RPMI8226 (cell line): ENCODE measurements around the gene PADI6.
"Not testable (repeated sequence)": the region's sequence is repeated elsewhere in the genome, so short reads cannot be mapped to it uniquely, and the experiment has no call there.

Experiments
- DNase-seq: peaks from one replicate; pipeline ENCODE4 v3.0.0-alpha.2; 2015

The PADI6 gene

DNA sequence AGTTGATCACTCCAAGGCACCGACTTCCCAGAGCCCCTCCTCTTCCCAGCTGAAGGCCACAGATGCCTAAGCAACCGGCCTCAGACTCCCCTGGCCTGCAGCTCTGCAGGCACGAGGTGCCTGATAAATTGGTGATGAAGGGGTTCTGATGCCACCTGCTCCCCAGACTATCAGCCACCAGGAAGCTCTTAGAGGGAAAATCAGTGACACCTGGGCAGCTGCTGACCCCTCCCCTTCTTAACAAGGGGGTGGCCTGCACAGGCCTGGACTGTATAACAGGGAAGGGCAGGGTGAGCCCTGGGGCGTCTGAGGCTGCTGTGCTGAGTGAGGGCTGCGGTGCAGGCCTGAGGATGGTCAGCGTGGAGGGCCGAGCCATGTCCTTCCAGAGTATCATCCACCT lies at the start of gene PADI6:
Gene PADI6 (plus strand): TSS at position 301 of the 400 bp plus-strand sequence. CDS start 50 bp downstream, at position 351.
- DNase-seq = no peak

DNA sequence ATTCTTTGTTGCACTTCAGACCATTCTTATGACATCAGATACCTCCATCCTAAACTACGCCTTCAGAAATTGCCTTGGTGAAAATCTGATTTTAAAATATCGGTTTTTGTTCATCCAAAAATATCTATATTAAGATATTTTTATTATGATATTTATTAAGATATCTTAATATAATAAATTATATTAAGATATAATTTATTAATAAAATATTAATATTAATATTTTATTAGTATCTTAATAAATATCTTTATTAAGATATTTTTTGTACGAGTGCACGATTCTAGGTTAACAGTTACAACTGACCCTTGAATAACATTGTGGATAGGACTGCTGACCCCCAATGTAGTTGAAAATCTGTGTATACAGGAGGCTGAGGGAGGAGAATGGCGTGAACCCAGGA lies 43.1 kb upstream of the PADI6 start:
- DNase-seq = no peak

DNA sequence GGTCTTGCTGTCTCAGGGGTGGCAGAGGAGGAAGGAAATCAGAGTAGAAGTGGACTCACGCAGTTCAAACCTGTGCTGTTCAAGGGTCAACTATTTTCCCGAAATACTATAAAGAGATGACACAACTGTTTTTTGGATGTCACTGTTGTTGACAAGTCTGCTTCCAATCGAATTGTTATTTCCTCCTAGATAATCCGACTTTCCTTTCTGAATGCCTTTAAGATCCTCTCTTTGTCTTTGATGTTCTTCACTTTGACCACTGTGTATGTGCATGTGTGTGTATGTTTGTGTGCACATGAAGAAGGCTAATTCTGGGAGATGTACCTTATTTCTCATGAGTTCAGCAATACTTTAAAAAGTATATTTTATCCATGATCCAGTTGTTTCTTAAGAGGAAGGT lies 42.4 kb upstream of the PADI6 start:
- no peak for DNase-seq

DNA sequence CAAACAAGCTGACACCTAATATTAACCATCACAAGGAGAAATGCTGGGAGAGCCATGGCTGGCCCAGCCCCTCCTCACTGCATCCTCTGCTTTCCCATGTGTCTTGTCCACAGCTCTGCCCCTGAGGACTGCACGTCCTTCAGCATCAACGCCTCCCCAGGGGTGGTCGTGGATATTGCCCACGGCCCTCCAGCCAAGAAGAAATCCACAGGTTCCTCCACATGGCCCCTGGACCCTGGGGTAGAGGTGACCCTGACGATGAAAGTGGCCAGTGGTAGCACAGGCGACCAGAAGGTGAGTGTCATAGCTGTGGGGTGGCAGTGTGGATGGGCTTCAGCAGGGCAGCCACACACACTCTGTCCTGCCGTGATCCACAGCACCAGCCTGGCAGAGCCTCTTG lies 41.1 kb upstream of the PADI6 start:
- DNase-seq = no peak

DNA sequence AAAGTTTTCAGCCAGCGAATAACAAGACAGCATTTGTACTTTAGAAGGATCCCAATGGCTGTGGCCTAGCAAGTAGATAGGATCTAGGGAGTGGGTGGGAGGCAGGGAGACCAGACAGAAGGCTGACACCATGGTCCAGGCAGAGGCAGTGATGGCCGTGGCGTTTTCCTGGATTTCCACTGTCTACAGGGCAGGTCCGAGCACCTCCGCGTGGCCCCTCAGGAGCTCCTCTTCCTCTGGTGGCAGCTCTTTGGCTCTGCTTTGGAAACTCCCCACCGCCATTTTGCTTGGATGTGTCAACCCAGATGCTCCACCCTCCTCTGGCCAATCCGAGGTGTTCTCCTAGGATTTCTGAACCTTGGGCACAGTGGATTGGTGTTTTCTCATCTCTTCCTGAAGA lies 38.9 kb upstream of the PADI6 start:
- no peak for DNase-seq

DNA sequence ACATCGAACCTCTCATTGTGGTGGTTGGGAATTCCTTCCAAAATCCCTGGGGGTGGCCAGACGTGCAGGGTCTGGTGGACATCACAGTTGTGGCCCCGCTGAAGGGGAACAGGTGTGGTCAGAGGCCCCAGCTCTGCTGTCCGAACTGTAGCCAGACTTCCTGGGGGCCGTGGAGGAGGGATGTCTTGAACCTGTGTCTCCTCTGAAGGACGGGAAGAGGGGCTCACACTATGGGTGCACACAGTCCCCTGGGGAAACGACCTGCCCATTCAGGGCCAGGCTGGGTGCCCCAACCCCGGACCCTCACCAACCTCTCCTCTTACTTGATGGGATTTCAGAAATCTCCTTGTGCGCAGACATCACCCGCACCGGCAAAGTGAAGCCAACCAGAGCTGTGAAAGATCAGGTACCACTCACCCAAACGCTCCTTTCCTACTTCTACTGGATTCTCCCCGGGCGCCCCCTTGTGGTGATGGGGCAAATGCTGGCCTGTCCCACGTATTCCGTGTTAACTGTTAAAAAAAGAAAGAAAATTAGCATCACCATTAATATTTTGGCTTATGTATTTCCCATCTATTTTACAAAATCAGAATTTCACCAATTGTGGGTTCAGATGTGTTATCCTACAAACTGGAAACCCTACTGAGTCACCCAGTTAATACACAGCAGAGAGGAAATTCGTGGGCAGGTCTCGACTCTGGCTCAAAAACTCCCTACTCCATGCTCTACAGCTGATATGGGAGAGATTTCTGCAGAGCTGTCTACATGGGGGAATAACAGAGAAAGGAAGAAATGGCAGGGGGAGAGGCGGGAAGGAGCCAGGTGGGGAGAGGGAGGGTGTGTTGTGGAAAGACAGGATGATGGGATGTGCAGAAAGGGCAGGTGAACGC lies 35.9 kb upstream of the PADI6 start:
- peak; percentile 86 for DNase-seq

DNA sequence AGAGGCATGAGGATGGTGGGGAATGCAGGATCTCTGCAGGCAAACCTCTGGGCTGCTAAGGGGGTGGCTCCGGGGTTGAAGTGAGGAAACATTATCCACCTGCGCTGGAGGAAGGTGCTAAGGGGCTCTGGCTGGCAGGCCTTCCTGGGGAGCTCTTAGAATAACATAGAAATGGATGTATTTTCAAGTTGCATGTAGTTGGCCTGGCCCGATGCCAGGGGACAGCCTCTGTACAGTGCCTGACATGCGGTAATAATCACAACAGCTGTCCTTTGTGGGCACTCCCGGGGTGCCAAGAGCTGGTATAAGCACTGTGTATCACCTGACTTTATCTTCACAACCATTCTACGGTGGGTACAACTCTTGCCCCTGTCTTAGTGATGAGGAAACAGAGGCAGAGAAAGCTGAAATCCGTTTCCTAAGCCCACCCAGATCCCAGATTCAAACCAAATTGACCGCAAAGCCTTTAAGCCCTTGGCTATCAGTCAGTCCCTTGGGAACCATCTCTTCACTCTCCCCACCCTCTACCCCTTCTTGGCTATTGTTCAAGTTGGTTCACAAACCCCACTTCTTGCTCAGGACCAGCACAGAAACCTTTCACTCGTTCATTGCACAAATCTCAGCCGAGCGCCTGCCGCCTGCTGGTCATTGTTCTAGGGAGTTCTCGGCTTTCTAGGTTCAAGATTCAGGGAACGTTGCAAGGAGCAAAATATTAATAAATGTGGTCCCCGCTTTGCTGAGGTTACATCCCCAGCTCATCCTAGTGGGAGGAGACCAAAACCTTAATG lies 33.1 kb upstream of the PADI6 start:
- peak; percentile 50 for DNase-seq

DNA sequence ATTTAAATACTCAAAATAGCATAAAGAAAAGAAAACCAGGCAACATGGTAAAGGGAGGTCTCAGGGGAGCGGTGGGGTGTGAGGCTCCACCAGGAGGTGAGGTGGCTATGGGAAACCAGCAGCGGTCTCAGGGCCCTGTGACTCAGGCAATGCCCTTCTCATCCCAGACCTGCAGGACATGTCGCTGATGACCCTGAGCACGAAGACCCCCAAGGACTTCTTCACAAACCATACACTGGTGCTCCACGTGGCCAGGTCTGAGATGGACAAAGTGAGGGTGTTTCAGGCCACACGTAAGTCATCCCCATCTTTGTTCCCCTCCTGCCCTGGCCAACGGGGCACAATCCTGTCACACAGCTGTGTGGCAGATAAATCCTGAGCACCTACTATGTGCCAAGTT lies 32.5 kb upstream of the PADI6 start:
- no peak for DNase-seq

DNA sequence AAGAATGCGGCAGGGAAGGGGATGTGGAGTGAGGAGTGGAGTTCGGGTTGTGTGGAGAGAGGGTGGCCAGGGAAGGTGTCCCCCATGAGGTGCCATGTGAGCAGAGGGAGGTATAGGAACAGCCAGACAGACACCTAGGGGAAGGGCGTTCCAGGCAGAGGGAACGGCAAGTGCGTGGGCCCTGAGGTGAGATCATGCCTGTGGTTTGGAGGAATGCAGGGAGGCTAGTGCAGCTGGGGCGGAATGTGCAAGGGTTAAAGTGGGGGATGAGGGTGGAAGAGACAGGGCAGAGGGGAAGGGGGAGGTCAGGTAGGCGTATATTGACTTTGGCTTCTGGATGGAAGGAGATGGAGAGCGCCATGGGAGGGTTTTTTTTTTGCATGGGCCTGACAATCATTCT lies 31.6 kb upstream of the PADI6 start:
- no peak for DNase-seq

DNA sequence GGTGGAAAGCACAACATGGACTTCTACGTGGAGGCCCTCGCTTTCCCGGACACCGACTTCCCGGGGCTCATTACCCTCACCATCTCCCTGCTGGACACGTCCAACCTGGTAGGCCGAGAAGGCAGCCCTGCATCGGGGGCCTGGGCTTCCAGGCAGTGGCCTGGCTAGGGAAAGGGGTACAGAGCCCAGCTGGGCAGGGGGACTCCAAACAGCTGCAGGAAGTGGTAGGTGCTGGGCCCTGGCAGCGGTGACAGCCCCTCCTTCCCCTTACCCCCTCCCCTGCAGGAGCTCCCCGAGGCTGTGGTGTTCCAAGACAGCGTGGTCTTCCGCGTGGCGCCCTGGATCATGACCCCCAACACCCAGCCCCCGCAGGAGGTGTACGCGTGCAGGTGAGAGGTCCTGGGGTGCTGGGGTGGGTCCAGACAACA lies 30.0 kb upstream of the PADI6 start:
- no peak for DNase-seq

DNA sequence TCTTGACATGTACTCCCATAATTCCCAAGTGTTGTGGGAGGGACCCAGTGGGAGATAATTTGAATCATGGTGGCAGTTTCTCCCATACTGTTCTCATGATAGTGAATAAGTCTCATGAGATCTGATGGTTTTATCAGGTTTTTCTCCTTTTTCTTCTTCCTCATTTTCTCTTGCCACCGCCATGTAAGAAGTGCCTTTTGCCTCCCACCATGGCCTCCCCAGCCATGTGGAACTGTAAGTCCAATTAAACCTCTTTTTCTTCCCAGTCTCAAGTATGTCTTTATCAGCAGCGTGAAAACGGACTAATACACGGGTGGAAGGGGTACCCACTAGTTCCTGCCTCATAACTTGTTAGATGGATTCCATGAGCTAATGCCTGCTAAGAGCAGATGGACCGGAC lies 26.5 kb upstream of the PADI6 start:
- DNase-seq = not testable (repeated sequence)

DNA sequence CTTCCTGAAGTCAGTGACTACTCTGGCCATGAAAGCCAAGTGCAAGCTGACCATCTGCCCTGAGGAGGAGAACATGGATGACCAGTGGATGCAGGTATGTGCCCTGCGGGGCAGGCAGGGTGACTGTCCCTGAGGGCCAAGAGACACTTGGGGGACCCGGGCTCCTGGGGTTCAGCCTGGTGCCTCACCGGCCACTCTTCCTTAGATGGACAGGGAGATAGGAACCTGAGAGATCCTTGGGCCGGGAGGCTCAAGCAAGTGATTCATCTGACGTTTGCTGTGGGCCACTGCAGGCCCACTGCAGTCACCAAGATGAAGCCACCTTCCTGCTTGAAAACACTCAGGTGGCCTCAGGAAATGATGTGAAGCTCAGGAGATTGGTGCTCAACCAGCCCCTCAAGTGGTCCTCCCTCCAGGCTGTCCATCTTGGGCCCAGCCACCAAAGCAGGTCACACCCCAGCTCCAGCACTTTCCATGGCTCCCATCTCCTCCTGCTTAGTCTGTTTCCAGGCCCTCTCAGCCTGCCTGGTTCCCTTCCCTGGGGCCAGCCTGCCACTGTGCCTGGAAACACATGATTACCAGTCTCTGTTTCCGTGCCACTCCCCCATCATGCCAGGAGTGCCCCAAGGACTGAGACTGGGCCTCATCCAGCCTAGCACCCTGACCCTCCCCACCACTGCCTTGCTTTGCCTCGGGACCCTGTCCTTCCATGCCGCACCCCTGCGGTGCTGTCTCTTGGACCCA lies 25.8 kb upstream of the PADI6 start:
- DNase-seq = no peak

DNA sequence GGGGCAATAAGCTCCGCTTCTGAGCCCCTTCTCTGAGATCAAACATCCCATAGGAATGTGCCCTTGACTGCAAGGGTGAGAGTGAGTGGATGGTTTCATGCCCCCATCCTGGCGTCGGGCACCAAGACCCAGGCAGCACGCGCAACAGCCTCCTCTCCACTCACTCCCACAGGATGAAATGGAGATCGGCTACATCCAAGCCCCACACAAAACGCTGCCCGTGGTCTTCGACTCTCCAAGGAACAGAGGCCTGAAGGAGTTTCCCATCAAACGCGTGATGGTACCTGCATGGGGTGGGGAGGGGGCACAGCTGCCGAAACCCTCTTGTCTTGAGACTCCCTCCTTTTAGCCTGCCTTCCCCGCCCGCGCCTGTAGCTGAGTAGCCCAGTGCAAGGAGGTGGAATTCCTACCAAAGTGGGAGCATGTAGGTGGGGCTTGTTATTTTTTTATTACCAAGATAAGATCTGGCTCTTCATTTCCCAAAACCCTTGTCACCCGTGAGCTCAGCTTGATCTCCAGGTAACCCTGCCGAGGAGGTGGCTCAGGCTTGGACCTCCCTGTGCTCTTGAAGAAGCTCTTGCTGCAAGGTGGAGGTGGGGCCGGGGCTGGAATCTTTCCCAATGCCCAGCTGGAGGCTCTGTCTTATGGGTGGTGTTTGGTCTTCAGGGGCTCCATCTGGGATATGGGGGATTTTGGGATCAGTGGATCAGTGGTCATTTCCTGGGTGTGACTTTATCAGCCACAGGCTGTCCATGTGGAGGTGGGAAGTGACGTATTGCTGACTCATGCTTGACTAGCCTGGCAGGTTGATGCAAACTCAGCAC lies 24.0 kb upstream of the PADI6 start:
- no peak for DNase-seq

DNA sequence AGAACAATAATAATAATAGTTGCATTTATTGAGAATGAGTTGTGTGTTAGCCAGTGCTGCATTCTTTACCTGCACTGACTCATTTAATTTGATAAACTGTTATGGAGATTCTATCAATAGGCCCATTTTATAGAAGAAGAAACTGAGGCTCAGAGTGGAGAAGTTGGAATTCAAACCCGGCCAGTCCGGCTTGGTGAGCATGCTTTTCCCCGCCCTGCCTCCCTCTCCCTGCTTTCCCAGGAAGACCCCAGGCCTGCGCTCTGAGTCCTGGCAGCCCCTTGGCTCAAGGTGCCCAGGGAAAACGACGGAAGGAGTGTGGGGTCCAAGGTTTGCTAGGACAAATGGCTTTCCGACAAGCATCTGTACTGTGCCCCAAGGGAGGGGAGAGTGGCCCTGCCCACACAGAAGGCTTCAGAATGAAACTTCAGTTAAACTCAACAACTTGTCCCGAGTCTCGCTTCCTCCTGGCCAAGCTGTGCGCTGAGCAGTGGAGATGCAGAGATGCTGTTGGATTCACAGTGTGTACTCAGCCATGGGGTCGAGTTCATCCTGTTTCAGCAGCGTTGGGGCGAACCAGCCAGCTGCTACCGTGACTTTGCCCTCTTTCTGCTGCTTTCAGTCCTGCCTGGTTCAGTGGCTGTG lies 23.3 kb upstream of the PADI6 start:
- peak; percentile 24 for DNase-seq

DNA sequence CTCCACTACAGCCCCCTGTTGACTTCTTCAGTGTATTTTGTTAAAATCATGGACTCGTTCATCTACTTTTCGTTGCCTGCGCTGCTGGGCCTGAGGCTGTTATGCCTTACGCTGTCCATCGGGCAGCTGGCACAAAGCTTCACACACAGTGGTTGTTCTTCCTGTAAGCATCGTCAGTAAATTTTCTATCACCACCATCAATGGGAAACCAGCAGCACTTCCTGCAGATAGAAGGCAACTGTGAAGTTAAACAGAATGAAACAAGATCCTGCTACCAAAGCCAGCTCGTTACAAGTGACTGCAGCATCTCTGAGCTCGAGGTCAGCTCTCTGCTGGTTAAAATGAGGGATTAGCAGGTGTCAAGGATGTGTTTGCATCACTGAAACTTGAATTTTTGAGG lies 21.9 kb upstream of the PADI6 start:
- DNase-seq = no peak

DNA sequence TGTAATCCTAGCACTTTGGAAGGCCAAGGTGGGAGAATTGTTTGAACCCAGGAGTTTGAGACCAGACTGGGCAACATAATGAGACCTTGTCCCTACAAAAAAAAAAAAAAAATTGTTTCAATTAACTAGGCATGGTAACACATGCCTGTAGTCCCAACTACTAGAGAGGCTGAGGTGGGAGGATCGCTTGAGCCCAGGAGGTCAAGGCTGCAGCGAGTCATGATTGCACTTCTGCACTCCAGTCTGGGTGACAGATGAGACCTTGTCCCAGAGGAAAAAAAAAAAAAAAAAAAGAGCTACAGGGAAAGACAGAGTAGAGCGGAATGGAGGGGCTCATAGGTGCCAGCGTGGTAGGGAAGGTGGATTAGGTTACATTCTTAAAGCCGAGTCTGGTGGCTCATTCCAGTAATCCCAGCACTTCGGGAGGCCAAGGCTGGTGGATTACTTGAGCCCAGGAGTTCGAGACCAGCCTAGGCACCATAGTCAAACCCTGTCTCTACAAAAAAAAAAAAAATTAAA lies 21.0 kb upstream of the PADI6 start:
- no peak for DNase-seq

DNA sequence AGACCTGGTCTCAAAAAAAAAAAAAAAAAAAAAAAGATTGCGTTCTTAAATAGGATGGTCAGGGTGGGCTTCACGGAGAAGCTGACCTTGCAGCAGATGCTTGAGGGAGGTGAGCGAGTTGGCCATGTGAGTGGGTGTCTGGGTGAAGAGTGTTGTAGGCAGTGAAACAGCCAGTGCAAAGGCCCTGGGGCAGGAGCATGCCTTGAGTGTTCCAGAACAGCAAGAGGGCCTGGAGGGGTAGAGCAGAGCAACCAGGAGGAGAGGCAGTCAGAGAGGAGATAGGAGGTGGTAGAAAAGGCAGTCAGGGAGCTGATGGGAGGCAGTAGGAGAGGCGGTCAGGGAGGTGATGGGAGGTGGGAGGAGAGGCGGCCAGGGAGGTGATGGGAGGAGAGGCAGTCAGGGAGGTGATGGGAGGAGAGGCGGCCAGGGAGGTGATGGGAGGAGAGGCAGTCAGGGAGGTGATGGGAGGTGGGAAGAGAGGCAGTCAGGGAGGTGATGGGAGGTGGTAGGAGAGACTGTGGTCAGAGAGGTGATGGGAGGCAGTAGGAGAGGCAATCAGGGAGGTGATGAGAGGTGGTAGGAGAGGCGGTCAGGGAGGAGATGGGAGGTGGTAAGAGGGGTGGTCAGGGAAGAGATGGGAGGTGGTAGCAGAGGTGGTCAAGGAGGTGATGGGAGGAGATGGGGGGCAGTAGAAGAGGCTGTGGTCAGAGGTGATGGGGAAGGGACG lies 20.2 kb upstream of the PADI6 start:
- no peak for DNase-seq

DNA sequence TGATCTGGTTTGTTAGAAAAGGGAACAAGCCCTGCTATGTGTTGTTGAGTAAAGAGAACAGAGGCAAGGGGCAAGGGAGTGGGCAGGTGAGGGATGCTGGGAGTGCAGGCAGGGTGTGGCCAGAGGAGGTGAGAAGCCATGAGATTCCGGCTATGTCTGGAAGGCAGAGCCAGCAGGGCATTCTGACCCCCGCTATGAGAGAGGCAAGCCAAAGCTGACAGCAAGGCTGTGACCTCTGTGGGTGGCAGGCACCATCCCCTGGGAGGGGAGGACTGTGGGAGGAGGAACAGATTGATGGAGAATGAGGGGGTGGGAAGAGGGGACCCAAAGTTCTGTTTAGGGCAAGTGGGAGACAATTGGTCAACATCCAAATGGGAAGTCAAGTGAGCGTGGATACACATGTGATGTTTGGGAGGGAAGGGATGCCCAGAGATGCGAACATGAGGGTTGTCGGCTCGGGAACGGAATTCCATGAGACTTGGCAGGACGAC lies 19.5 kb upstream of the PADI6 start:
- no peak for DNase-seq

DNA sequence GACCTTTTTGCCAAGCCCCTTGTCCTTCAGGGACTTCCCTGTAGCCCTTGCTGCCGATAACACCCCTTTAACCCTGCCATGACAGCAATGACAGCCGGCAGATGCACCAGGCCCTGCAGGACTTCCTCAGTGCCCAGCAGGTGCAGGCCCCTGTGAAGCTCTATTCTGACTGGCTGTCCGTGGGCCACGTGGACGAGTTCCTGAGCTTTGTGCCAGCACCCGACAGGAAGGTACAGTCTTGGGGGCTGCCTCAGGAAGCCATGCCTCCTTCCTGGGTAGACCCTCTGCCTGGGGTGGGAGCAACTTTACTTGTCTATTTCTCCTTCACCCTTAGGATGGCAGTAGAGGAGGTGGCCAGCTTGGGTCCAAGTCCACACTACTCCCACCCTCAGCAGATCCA lies 16.1 kb upstream of the PADI6 start:
- peak; percentile 45 for DNase-seq

DNA sequence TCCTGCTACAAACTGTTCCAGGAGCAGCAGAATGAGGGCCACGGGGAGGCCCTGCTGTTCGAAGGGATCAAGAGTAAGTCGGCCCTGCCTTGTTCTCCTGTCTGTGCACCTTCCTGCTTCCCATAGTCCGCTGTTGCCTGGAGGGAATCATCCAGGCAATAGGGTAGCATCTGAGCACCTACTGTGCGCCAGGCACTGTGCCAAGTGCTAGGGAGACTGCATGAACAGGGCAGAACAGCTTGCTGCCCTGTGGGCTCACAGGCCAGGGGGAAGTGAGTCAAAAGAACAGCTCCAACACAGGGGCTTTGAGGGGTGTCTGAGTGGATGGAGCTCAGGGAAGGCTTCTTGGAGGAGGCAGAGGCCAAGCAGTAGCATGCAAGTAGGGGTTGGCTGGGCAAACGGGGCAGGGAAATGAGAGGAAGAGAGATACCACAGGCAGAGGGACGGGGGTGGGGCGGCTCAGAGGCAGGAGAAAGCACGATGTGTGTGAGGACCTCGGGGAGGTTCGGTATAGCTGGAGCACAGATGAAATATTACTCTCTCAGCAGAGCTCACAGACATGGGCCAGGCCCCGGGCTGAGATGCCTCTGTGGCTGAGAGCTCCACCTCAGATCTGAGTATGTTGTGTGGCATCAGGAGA lies 15.5 kb upstream of the PADI6 start:
- no peak for DNase-seq
